ENCODE measurements around the gene ZDHHC8.

- TF ChIP-seq CTCF (IDR thresholded peaks at IDR 0.05), result no peak
- no peak for TF ChIP-seq POLR2AphosphoS5 (IDR thresholded peaks at IDR 0.05)
- no peak for TF ChIP-seq POLR2A (IDR thresholded peaks at IDR 0.05)
These were observed 41.6 kb downstream of the ZDHHC8 start for GRCh38 chr22:20173246-20173645.

Data from breast epithelium (tissue), 3 donors.